Measurements from ENCODE around the gene EIF4G3. TPM values are rescaled to one million over a fixed set of nuclear protein-coding genes. Genes with fewer than 3 reads are reported as not detected.

EIF4G3 gene
- total and polyA plus RNA-seq, 3 experiments from 2014 or later, result 13.0 to 51.3 (median 46.8) TPM

DNA sequence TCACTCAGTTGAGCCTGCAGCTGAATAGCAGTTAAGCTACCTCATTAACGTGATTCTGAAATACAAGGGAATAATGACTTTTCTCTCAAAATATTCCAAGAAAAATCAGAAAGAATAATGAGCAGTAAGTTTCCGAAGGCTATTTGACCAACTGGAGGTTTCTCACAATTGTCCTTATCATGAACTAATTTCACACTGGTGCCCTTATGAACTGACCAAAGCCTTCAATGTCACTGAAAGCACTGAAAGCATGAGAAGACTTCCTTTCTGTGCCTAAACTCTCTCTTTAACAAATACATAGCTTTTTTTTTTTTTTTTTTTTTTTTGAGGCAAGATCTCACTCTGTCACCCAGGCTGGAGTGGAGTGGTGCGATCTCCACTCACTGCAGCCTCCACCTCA lies 18.8 kb downstream of the EIF4G3 start:
- CTCF ChIA-PET, result no interaction called here
- POLR2A ChIA-PET, result interaction anchor here (0.6 kb wide), 1 partner anchor 142 kb away, joined by 5 read pairs; no protein-coding TSS in a partner anchor
- H3K4me1 Mint-ChIP-seq, result peaks cover 17 to 39% (median 32%) of the 10 kb centered on the region in 3 donors

DNA sequence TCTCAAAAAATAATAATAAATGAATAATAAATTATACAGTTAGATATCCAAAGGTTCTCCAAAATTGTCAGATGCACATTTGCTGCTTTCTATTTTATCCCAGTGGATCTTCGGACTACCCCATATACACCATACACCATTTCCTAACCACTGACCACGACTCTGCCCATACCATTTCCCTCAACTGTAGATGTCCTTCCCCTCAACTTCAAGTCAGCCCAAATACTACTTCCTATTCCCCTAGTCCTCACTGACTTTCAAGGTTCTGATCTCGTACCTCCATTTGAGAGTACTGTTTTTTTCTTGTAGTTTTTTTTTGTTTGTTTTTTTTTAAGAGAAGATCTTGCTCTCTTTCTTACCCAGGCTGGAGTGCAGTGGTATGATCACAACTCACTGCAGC lies 19.6 kb downstream of the EIF4G3 start:
- Mint-ChIP-seq H3K4me3 (no peak overlapping the region), H3K27ac (no peak overlapping the region), H3K36me3 (peaks cover 0 to 26% (median 24%) of the 10 kb centered on the region in 3 donors), H3K4me1 (peaks cover 17 to 39% (median 32%) of the 10 kb centered on the region in 3 donors), H3K27me3 (no peaks in the 10 kb centered on the region), H3K9me3 (no peaks in the 10 kb centered on the region)
- POLR2A ChIA-PET, result no interaction called here
- Histone ChIP-seq H3K9me3 (ENCODE audit: low read length) (no peaks in the 10 kb centered on the region), H3K4me3 (ENCODE audit: low read length) (no peak overlapping the region), H3K4me1 (ENCODE audit: insufficient read depth, low read length) (no peaks in the 10 kb centered on the region), H3K27ac (ENCODE audit: low read depth, low read length) (no peak overlapping the region), H3K27me3 (ENCODE audit: insufficient read depth, low read length, poor library complexity, severe bottlenecking) (no peaks in the 10 kb centered on the region), H3K36me3 (ENCODE audit: insufficient read depth, low read length) (no peaks in the 10 kb centered on the region)
- CTCF ChIA-PET, result no interaction called here
- DNase-seq, result no peak

More for the DNA sequence above, 18.8 kb downstream of the EIF4G3 start:
- Mint-ChIP-seq H3K4me3 (no peak overlapping the region), H3K27me3 (no peaks in the 10 kb centered on the region), H3K36me3 (peaks cover 0 to 27% (median 26%) of the 10 kb centered on the region in 3 donors), H3K9me3 (no peaks in the 10 kb centered on the region), H3K27ac (no peak overlapping the region)
- Histone ChIP-seq H3K9me3 (ENCODE audit: low read length) (no peaks in the 10 kb centered on the region), H3K36me3 (ENCODE audit: insufficient read depth, low read length) (no peaks in the 10 kb centered on the region), H3K4me1 (ENCODE audit: insufficient read depth, low read length) (no peaks in the 10 kb centered on the region), H3K27me3 (ENCODE audit: insufficient read depth, low read length, poor library complexity, severe bottlenecking) (no peaks in the 10 kb centered on the region), H3K4me3 (ENCODE audit: low read length) (no peak overlapping the region), H3K27ac (ENCODE audit: low read depth, low read length) (no peak overlapping the region)
- DNase-seq, result no peak

DNA sequence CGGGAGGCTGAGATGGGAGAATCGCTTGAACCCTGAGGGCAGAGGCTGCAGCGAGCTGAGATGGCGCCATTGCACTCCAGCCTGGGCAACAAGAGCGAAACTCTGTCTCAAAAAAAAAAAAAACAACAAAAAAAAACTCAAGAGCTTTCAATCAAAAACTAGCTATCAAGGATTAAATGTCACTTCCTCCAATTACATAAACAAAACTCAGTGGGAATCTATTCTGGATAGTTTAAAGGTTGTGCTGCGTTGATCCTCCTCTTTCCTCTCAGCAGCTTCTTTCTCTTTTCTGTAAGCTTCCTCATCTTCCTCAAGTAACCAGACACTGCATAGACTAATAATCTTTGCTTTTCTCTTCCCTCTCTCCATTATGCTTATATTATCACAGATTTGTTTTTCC lies 20.7 kb downstream of the EIF4G3 start:
- H3K27me3 ChIP-seq (ENCODE audit: insufficient read depth, low read length, poor library complexity, severe bottlenecking), result no peaks in the 10 kb centered on the region
- H3K4me1 Mint-ChIP-seq, result peaks cover 17 to 39% (median 34%) of the 10 kb centered on the region in 3 donors
- no peaks in the 10 kb centered on the region for H3K9me3 Mint-ChIP-seq
- ChIA-PET POLR2A (no interaction called here), CTCF (no interaction called here)
- H3K27ac Mint-ChIP-seq, result peak overlapping the region in 1 of 8 donors; percentile 17
- no peak overlapping the region for H3K4me3 Mint-ChIP-seq
- no peaks in the 10 kb centered on the region for H3K27me3 Mint-ChIP-seq
- H3K36me3 Mint-ChIP-seq, result peaks cover 0 to 23% (median 21%) of the 10 kb centered on the region in 3 donors
- H3K4me1 ChIP-seq (ENCODE audit: insufficient read depth, low read length), result no peaks in the 10 kb centered on the region
- H3K9me3 ChIP-seq (ENCODE audit: low read length), result no peaks in the 10 kb centered on the region
- H3K36me3 ChIP-seq (ENCODE audit: insufficient read depth, low read length), result no peaks in the 10 kb centered on the region
- H3K4me3 ChIP-seq (ENCODE audit: low read length), result no peak overlapping the region
- H3K27ac ChIP-seq (ENCODE audit: low read depth, low read length), result no peak overlapping the region
- DNase-seq, result no peak

DNA sequence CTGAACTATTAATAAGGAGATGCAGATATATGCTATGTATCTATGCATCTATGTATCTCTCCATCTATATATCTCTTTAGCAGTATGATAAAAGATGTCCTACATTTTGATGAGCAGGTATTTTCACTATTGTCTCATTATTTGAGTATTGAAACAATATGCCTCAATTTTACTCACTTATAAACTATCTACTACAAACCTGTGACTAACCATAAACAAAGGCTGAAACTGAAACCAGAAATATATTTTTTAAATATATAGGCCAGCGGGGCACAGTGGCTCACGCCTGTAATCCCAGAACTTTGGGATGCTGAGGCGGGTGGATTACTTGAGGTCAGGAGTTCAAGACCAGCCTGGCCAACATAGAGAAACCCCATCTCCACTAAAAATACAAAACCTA lies 22.0 kb downstream of the EIF4G3 start:
- no peaks in the 10 kb centered on the region for H3K4me1 ChIP-seq (ENCODE audit: insufficient read depth, low read length)
- H3K36me3 ChIP-seq (ENCODE audit: insufficient read depth, low read length), result no peaks in the 10 kb centered on the region
- no peaks in the 10 kb centered on the region for H3K27me3 ChIP-seq (ENCODE audit: insufficient read depth, low read length, poor library complexity, severe bottlenecking)
- Mint-ChIP-seq H3K27ac (peak overlapping the region in 2 of 8 donors; percentile 47 to 70), H3K4me3 (no peak overlapping the region), H3K36me3 (peaks cover 0 to 18% (median 16%) of the 10 kb centered on the region in 3 donors), H3K27me3 (no peaks in the 10 kb centered on the region), H3K9me3 (no peaks in the 10 kb centered on the region), H3K4me1 (peaks cover 14 to 33% (median 32%) of the 10 kb centered on the region in 3 donors)
- POLR2A ChIA-PET, result no interaction called here
- no peak overlapping the region for H3K4me3 ChIP-seq (ENCODE audit: low read length)
- CTCF ChIA-PET, result no interaction called here
- no peak overlapping the region for H3K27ac ChIP-seq (ENCODE audit: low read depth, low read length)
- no peak for DNase-seq
- H3K9me3 ChIP-seq (ENCODE audit: low read length), result no peaks in the 10 kb centered on the region

DNA sequence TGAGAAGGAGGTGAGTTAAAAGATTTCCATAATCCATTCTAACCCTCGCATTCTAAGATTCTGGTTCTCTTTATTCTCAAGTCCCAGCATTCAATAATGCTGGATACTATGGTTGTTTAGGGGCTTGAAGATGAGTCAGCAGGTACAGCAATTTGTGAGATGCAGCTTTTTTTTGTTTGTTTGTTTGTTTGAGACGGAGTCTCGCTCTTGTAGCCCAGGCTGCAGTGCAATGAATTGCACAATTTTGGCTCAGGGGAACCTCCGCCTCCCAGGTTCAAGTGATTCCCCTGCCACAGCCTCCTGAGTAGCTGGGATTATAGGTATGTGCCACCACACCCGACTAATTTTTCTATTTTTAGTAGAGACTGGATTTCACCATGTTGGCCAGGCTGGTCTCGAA lies 23.3 kb downstream of the EIF4G3 start:
- ChIA-PET POLR2A (no interaction called here), CTCF (no interaction called here)
- Mint-ChIP-seq H3K27ac (peak overlapping the region in 2 of 8 donors; percentile 9 to 37), H3K27me3 (no peaks in the 10 kb centered on the region), H3K4me1 (peaks cover 14 to 35% (median 34%) of the 10 kb centered on the region in 3 donors), H3K4me3 (no peak overlapping the region), H3K36me3 (peaks cover 0 to 26% (median 13%) of the 10 kb centered on the region in 3 donors), H3K9me3 (no peaks in the 10 kb centered on the region)
- no peak overlapping the region for H3K4me3 ChIP-seq (ENCODE audit: low read length)
- H3K9me3 ChIP-seq (ENCODE audit: low read length), result no peaks in the 10 kb centered on the region
- DNase-seq, result no peak
- H3K27ac ChIP-seq (ENCODE audit: low read depth, low read length), result no peak overlapping the region
- no peaks in the 10 kb centered on the region for H3K27me3 ChIP-seq (ENCODE audit: insufficient read depth, low read length, poor library complexity, severe bottlenecking)
- H3K36me3 ChIP-seq (ENCODE audit: insufficient read depth, low read length), result no peaks in the 10 kb centered on the region
- H3K4me1 ChIP-seq (ENCODE audit: insufficient read depth, low read length), result no peaks in the 10 kb centered on the region

DNA sequence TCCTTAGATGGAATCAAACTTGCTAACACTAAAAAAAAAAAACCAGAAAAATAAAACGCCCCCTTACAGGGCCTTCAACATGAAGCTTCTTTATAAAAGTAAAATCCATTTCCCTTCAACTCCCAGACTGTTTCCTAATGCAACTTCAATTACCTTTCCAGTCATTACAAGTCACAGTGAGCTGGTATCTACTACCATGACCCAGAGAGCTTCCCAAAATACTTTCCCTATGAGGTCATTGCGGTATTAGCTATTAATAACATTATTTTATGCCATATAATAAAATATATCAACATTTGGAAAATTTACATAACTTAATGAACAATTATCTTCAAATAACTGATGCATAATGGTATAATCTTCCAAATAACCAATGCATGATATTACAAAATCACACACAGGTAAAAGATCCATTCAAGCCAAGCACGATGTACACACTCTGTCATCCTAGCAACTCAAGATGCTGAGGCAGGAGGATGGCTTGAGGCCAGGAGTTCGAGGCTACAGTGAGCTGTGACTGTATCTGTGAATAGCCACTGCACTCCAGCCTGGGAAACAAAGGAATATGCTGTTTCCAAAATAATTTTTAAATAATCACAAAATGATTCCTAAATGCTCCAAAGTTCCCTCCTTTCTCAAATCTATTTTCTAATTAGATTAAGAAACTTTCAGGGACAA lies 24.1 kb downstream of the EIF4G3 start:
- Histone ChIP-seq H3K9me3 (ENCODE audit: low read length) (no peaks in the 10 kb centered on the region), H3K27ac (ENCODE audit: low read depth, low read length) (no peak overlapping the region), H3K4me3 (ENCODE audit: low read length) (no peak overlapping the region), H3K27me3 (ENCODE audit: insufficient read depth, low read length, poor library complexity, severe bottlenecking) (no peaks in the 10 kb centered on the region), H3K4me1 (ENCODE audit: insufficient read depth, low read length) (no peaks in the 10 kb centered on the region), H3K36me3 (ENCODE audit: insufficient read depth, low read length) (no peaks in the 10 kb centered on the region)
- peaks cover 0 to 29% (median 13%) of the 10 kb centered on the region in 3 donors for H3K36me3 Mint-ChIP-seq
- no peaks in the 10 kb centered on the region for H3K9me3 Mint-ChIP-seq
- peaks cover 14 to 32% (median 30%) of the 10 kb centered on the region in 3 donors for H3K4me1 Mint-ChIP-seq
- H3K27me3 Mint-ChIP-seq, result no peaks in the 10 kb centered on the region
- ChIA-PET POLR2A (no interaction called here), CTCF (interaction anchor here (0.6 kb wide), 1 partner anchor 46 kb away, joined by 3 read pairs; no protein-coding TSS in a partner anchor)
- no peak for DNase-seq
- no peak overlapping the region for H3K4me3 Mint-ChIP-seq
- H3K27ac Mint-ChIP-seq, result no peak overlapping the region

DNA sequence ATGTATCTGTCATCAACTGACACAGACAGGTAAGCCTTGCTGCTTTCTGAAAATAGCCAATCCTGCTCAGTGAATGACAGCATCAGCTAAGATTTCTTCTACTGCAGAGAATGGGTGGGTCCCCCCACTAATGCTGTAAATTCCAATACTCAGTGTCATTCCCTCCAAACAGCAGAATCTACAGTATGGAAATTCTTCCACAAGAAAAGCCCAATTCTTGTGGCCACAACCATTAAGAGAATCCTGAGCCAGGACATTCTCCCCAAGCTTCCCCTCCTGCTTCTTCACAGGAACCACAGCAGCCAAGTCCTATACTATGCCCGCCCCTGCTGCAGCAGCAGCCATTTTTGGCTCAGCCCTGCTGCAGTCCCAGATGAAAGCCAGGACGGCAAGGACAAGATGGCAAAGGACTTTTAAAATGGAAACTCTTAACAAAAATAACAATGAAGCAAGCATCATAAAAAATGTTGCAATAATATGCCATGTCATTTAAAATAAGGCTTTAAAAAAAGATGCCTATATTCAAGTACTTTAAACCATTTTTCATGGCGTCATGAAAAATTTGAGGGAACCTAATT lies 26.8 kb downstream of the EIF4G3 start:
- H3K27ac ChIP-seq (ENCODE audit: low read depth, low read length), result no peak overlapping the region
- no peak for DNase-seq
- H3K27me3 ChIP-seq (ENCODE audit: insufficient read depth, low read length, poor library complexity, severe bottlenecking), result no peaks in the 10 kb centered on the region
- H3K4me1 Mint-ChIP-seq, result peaks cover 4 to 16% (median 16%) of the 10 kb centered on the region in 3 donors
- no peaks in the 10 kb centered on the region for H3K27me3 Mint-ChIP-seq
- no peaks in the 10 kb centered on the region for H3K4me1 ChIP-seq (ENCODE audit: insufficient read depth, low read length)
- no peak overlapping the region for H3K4me3 ChIP-seq (ENCODE audit: low read length)
- ChIA-PET CTCF (no interaction called here), POLR2A (no interaction called here)
- peaks cover 0 to 28% (median 2%) of the 10 kb centered on the region in 3 donors for H3K36me3 Mint-ChIP-seq
- H3K4me3 Mint-ChIP-seq, result no peak overlapping the region
- peak overlapping the region in 3 of 8 donors; percentile 14 to 83 (median 19) for H3K27ac Mint-ChIP-seq
- no peaks in the 10 kb centered on the region for H3K9me3 Mint-ChIP-seq
- no peaks in the 10 kb centered on the region for H3K36me3 ChIP-seq (ENCODE audit: insufficient read depth, low read length)
- no peaks in the 10 kb centered on the region for H3K9me3 ChIP-seq (ENCODE audit: low read length)

DNA sequence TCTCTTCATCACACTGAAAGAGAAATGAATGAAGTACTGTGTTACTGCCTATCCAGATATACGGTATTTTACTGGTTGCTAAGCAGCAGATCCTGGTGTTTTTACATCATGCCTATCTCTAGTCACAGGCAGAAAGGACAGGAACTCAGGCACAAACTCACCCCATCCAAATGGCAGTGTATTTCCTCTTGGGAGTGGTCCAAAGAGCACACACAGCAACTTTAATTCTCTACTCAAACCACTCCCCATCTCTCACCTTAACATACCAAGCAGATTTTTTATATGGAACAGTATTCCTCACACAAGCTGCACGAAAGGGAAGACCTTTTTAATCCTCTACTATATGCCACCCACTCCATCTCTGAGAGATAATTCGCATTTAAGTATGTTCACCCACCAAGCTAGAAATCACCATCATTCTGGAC lies 27.3 kb downstream of the EIF4G3 start:
- H3K27me3 Mint-ChIP-seq, result no peaks in the 10 kb centered on the region
- ChIA-PET CTCF (no interaction called here), POLR2A (no interaction called here)
- Histone ChIP-seq H3K36me3 (ENCODE audit: insufficient read depth, low read length) (no peaks in the 10 kb centered on the region), H3K27ac (ENCODE audit: low read depth, low read length) (no peak overlapping the region), H3K9me3 (ENCODE audit: low read length) (no peaks in the 10 kb centered on the region), H3K4me1 (ENCODE audit: insufficient read depth, low read length) (no peaks in the 10 kb centered on the region), H3K27me3 (ENCODE audit: insufficient read depth, low read length, poor library complexity, severe bottlenecking) (no peaks in the 10 kb centered on the region), H3K4me3 (ENCODE audit: low read length) (no peak overlapping the region)
- H3K4me1 Mint-ChIP-seq, result peaks cover 3 to 14% (median 13%) of the 10 kb centered on the region in 3 donors
- H3K27ac Mint-ChIP-seq, result peak overlapping the region in 4 of 8 donors; percentile 8 to 29 (median 16)
- no peak for DNase-seq
- H3K4me3 Mint-ChIP-seq, result no peak overlapping the region
- no peaks in the 10 kb centered on the region for H3K9me3 Mint-ChIP-seq
- peaks cover 0 to 27% (median 2%) of the 10 kb centered on the region in 3 donors for H3K36me3 Mint-ChIP-seq
